Frontal cortex (tissue), 4 donors: Measurements from ENCODE around the gene RAPGEF2. TPM values are rescaled to one million over a fixed set of nuclear protein-coding genes. Genes with fewer than 3 reads are reported as not detected.
"Not testable (repeated sequence)": the region's sequence is repeated elsewhere in the genome, so short reads cannot be mapped to it uniquely, and the experiment has no call there.

Source experiments
- DNase-seq, 2 donors: peaks; one replicate each; pipeline ENCODE4 v3.0.0; 2012; ENCODE audit warnings: low spot score in 2 of 2
- FAIRE-seq: peaks from 2 replicates; lab custom pipeline; 2012; peaks lifted over from hg19 to GRCh38; lab: Jason Lieb, UNC
- total RNA-seq: library from RNA; depleted of rRNA; stranded (reverse); fragments of >200 nt; gene quantifications from one replicate; pipeline ENCODE4 v1.2.3, GENCODE V29; 2014
- donor health status: control.
- donor health status: control.
- donor health status: control.

The RAPGEF2 gene
- total RNA-seq, 1 donor from 2014 or later: 174 TPM

- FAIRE-seq: no peak
- no peak for DNase-seq
Measured at GRCh38 chr4:159290321-159291030, 187.6 kb downstream of the RAPGEF2 start.

- DNase-seq (no peak), FAIRE-seq (no peak)
Measured at GRCh38 chr4:159291176-159291575, 188.3 kb downstream of the RAPGEF2 start.

GRCh38 chr4:159292137-159292896 is 189.4 kb downstream of the RAPGEF2 start:
- FAIRE-seq: no peak
- no peak for DNase-seq

GRCh38 chr4:159293811-159294515 is 191.1 kb downstream of the RAPGEF2 start:
- FAIRE-seq: no peak

GRCh38 chr4:159296061-159296460 is 193.2 kb downstream of the RAPGEF2 start:
- peak; percentile 36 for FAIRE-seq
- DNase-seq: no peak

More at GRCh38 chr4:159293811-159294515, 191.1 kb downstream of the RAPGEF2 start:
- no peak for DNase-seq

GRCh38 chr4:159297091-159297490 is 194.2 kb downstream of the RAPGEF2 start:
- FAIRE-seq: no peak
- DNase-seq: no peak

GRCh38 chr4:159298502-159298901 is 195.6 kb downstream of the RAPGEF2 start:
- DNase-seq: no peak
- no peak for FAIRE-seq

- no peak for DNase-seq
- FAIRE-seq: no peak
Measured at GRCh38 chr4:159303435-159303834, 200.6 kb downstream of the RAPGEF2 start.

- DNase-seq (no peak), FAIRE-seq (no peak)
Measured at GRCh38 chr4:159305129-159305528, 202.2 kb downstream of the RAPGEF2 start.

GRCh38 chr4:159307929-159308328 is 205.1 kb downstream of the RAPGEF2 start:
- FAIRE-seq (no peak), DNase-seq (no peak)

- DNase-seq (no peak), FAIRE-seq (no peak)
Measured at GRCh38 chr4:159308566-159309340, 205.9 kb downstream of the RAPGEF2 start.

- FAIRE-seq (no peak), DNase-seq (no peak)
Measured at GRCh38 chr4:159312236-159312635, 209.4 kb downstream of the RAPGEF2 start.

- not testable (repeated sequence) for DNase-seq, FAIRE-seq
Measured at GRCh38 chr4:159315879-159316278, 213.0 kb downstream of the RAPGEF2 start.

- FAIRE-seq (no peak), DNase-seq (no peak)
Measured at GRCh38 chr4:159317203-159317602, 214.3 kb downstream of the RAPGEF2 start.

- FAIRE-seq: no peak
Measured at GRCh38 chr4:159319027-159319426, 216.1 kb downstream of the RAPGEF2 start.

GRCh38 chr4:159326480-159326879 is 223.6 kb downstream of the RAPGEF2 start:
- no peak for DNase-seq
- no peak for FAIRE-seq

More at GRCh38 chr4:159319027-159319426, 216.1 kb downstream of the RAPGEF2 start:
- DNase-seq: no peak

GRCh38 chr4:159328766-159329165 is 225.9 kb downstream of the RAPGEF2 start:
- no peak for DNase-seq

GRCh38 chr4:159334461-159334860 is 231.6 kb downstream of the RAPGEF2 start:
- no peak for DNase-seq
- FAIRE-seq: no peak

More at GRCh38 chr4:159328766-159329165, 225.9 kb downstream of the RAPGEF2 start:
- FAIRE-seq: no peak

- FAIRE-seq (no peak), DNase-seq (no peak)
Measured at GRCh38 chr4:159337041-159337440, 234.2 kb downstream of the RAPGEF2 start.

- no peak for FAIRE-seq
Measured at GRCh38 chr4:159341522-159341921, 238.6 kb downstream of the RAPGEF2 start.

More at GRCh38 chr4:159341522-159341921, 238.6 kb downstream of the RAPGEF2 start:
- no peak for DNase-seq
